ENCODE measurements around the gene FXYD3.

DNA sequence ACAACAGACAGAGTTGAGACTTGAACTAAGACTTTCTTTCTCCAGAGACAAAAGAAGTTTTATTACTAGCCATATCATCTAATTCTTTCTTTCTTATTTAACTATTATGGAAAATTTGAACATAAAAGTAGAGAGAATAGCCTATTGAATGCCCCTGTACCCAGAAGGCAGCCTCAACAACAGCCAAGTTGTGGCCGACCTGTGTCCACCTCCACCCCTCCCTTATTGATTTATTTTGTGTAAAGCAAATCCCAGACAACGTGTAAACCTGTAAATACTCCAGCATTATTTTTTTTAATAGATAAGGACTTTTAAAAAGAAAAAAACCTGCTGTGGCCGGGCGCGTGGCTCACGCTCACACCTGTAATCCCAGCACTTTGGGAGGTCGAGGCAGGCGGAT is 26.1 kb upstream of the FXYD3 start:
- TF ChIP-seq POLR2A (IDR thresholded peaks at IDR 0.05) (no peak), POLR2AphosphoS5 (IDR thresholded peaks at IDR 0.05) (no peak)
- TF ChIP-seq, protein P1, sequence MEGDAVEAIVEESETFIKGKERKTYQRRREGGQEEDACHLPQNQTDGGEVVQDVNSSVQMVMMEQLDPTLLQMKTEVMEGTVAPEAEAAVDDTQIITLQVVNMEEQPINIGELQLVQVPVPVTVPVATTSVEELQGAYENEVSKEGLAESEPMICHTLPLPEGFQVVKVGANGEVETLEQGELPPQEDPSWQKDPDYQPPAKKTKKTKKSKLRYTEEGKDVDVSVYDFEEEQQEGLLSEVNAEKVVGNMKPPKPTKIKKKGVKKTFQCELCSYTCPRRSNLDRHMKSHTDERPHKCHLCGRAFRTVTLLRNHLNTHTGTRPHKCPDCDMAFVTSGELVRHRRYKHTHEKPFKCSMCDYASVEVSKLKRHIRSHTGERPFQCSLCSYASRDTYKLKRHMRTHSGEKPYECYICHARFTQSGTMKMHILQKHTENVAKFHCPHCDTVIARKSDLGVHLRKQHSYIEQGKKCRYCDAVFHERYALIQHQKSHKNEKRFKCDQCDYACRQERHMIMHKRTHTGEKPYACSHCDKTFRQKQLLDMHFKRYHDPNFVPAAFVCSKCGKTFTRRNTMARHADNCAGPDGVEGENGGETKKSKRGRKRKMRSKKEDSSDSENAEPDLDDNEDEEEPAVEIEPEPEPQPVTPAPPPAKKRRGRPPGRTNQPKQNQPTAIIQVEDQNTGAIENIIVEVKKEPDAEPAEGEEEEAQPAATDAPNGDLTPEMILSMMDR (IDR thresholded peaks at IDR 0.05) = no peak

All from prostate gland (tissue), 2 donors.